ENCODE data around the gene ADTRP. TPM values are rescaled to one million over a fixed set of nuclear protein-coding genes. Genes with fewer than 3 reads are reported as not detected.

The ADTRP gene
- polyA plus RNA-seq, 1 donor (not counting 4 experiments of a cell fraction or from before 2014, with no cell fraction given), result 16.7 TPM

- H3K4me2 ChIP-seq (ENCODE audit: control insufficient read depth, extremely low read depth, insufficient read depth, low read depth, low read length), result no peak overlapping the region
- H4K20me1 ChIP-seq (ENCODE audit: control insufficient read depth, extremely low read depth, insufficient read depth, low read length), result no peaks in the 10 kb centered on the region
- no peaks in the 10 kb centered on the region for H3K9me3 ChIP-seq (ENCODE audit: control insufficient read depth, low read depth, low read length)
- peaks cover 27% of the 10 kb centered on the region for H3K4me1 ChIP-seq (ENCODE audit: control insufficient read depth, extremely low read depth, insufficient read depth, low read length)
- no peak overlapping the region for H3K4me3 ChIP-seq (ENCODE audit: control insufficient read depth in 2 of 3, extremely low read depth in 1 of 3, insufficient read depth in 2 of 3, low read depth in 1 of 3, low read length in 3 of 3)
- H3K9ac ChIP-seq (ENCODE audit: control insufficient read depth, extremely low read depth, insufficient read depth, low read length), result no peak overlapping the region
- H3K27ac ChIP-seq (ENCODE audit: control insufficient read depth, insufficient read depth, low read length), result no peak overlapping the region
- dilution Hi-C loops (cut with MboI; ENCODE audit: extremely low pct_ligation_motif_present, low sequenced_read_pairs), result no loop called here
- no peaks in the 10 kb centered on the region for H3K27me3 ChIP-seq (ENCODE audit: control insufficient read depth, extremely low read depth, insufficient read depth, low read length)
- H3K79me2 ChIP-seq (ENCODE audit: control insufficient read depth, insufficient read depth, low read length), result no peaks in the 10 kb centered on the region
- FAIRE-seq (peak; percentile 32), DNase-seq (ENCODE audit: low read depth, low spot score) (no peak)
- TF ChIP-seq EZH2 (IDR thresholded peaks at IDR 0.05; ENCODE audit: low read length), result no peak
- TF ChIP-seq, protein P1, sequence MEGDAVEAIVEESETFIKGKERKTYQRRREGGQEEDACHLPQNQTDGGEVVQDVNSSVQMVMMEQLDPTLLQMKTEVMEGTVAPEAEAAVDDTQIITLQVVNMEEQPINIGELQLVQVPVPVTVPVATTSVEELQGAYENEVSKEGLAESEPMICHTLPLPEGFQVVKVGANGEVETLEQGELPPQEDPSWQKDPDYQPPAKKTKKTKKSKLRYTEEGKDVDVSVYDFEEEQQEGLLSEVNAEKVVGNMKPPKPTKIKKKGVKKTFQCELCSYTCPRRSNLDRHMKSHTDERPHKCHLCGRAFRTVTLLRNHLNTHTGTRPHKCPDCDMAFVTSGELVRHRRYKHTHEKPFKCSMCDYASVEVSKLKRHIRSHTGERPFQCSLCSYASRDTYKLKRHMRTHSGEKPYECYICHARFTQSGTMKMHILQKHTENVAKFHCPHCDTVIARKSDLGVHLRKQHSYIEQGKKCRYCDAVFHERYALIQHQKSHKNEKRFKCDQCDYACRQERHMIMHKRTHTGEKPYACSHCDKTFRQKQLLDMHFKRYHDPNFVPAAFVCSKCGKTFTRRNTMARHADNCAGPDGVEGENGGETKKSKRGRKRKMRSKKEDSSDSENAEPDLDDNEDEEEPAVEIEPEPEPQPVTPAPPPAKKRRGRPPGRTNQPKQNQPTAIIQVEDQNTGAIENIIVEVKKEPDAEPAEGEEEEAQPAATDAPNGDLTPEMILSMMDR (optimal IDR thresholded peaks at IDR 0.05 in 1 of 3, IDR thresholded peaks at IDR 0.05 in 1 of 3, conservative IDR thresholded peaks at IDR 0.05 in 1 of 3; ENCODE audit: extremely low read depth in 1 of 3, insufficient read depth in 2 of 3, low read length in 3 of 3), result no peak
- H3K9me1 ChIP-seq (ENCODE audit: control insufficient read depth, extremely low read depth, insufficient read depth, low read length), result no peaks in the 10 kb centered on the region
- H3K36me3 ChIP-seq (ENCODE audit: control insufficient read depth in 2 of 2, extremely low read depth in 1 of 2, insufficient read depth in 2 of 2, low read length in 2 of 2), result peaks cover 0 to 1% of the 10 kb centered on the region in 2 experiments
- H2AFZ ChIP-seq (ENCODE audit: control insufficient read depth, low read length), result no peak overlapping the region
Measured at GRCh38 chr6:11711984-11712711, 66.5 kb downstream of the ADTRP start.

- Histone ChIP-seq H3K9ac (ENCODE audit: control insufficient read depth, extremely low read depth, insufficient read depth, low read length) (no peak overlapping the region), H3K4me1 (ENCODE audit: control insufficient read depth, extremely low read depth, insufficient read depth, low read length) (peaks cover 27% of the 10 kb centered on the region), H3K27ac (ENCODE audit: control insufficient read depth, insufficient read depth, low read length) (no peak overlapping the region), H3K4me2 (ENCODE audit: control insufficient read depth, extremely low read depth, insufficient read depth, low read depth, low read length) (peak overlapping the region; percentile 18), H3K9me1 (ENCODE audit: control insufficient read depth, extremely low read depth, insufficient read depth, low read length) (no peaks in the 10 kb centered on the region), H2AFZ (ENCODE audit: control insufficient read depth, low read length) (peak overlapping the region; percentile 91), H3K79me2 (ENCODE audit: control insufficient read depth, insufficient read depth, low read length) (no peaks in the 10 kb centered on the region), H3K4me3 (ENCODE audit: control insufficient read depth in 2 of 3, extremely low read depth in 1 of 3, insufficient read depth in 2 of 3, low read depth in 1 of 3, low read length in 3 of 3) (no peak overlapping the region), H3K36me3 (ENCODE audit: control insufficient read depth in 2 of 2, extremely low read depth in 1 of 2, insufficient read depth in 2 of 2, low read length in 2 of 2) (no peaks in the 10 kb centered on the region), H4K20me1 (ENCODE audit: control insufficient read depth, extremely low read depth, insufficient read depth, low read length) (no peaks in the 10 kb centered on the region), H3K9me3 (ENCODE audit: control insufficient read depth, low read depth, low read length) (no peaks in the 10 kb centered on the region), H3K27me3 (ENCODE audit: control insufficient read depth, extremely low read depth, insufficient read depth, low read length) (no peaks in the 10 kb centered on the region)
- no peak for DNase-seq (ENCODE audit: low read depth, low spot score)
- FAIRE-seq, result no peak
- TF ChIP-seq, protein P1 (optimal IDR thresholded peaks at IDR 0.05 in 1 of 3, IDR thresholded peaks at IDR 0.05 in 1 of 3, conservative IDR thresholded peaks at IDR 0.05 in 1 of 3; ENCODE audit: extremely low read depth in 1 of 3, insufficient read depth in 2 of 3, low read length in 3 of 3), result no peak
- dilution Hi-C loops (cut with MboI; ENCODE audit: extremely low pct_ligation_motif_present, low sequenced_read_pairs), result no loop called here
Measured at GRCh38 chr6:11711003-11711983, 67.3 kb downstream of the ADTRP start.
